ENCODE data around the gene MTHFD1.
A peak's percentile ranks its signal among the peaks of the same experiment; 100 is the strongest.

MTHFD1 gene

GRCh38 chr14:64454671-64455070 lies 66.5 kb downstream of the MTHFD1 start:
- DNase-seq, result no peak

GRCh38 chr14:64459405-64460136 lies 71.4 kb downstream of the MTHFD1 start:
- no peak for DNase-seq

GRCh38 chr14:64461221-64461620 lies 73.1 kb downstream of the MTHFD1 start:
- DNase-seq, result no peak

- no peak for DNase-seq
These were observed 75.0 kb downstream of the MTHFD1 start for GRCh38 chr14:64463195-64463594.

- DNase-seq, result no peak
These were observed 75.7 kb downstream of the MTHFD1 start for GRCh38 chr14:64463873-64464272.

GRCh38 chr14:64464651-64465050 lies 76.5 kb downstream of the MTHFD1 start:
- DNase-seq, result peak; percentile 73

GRCh38 chr14:64465191-64465822 lies 77.2 kb downstream of the MTHFD1 start, which contains the start of gene AKAP5:
Gene AKAP5 (plus strand): TSS chr14:64465499. CDS start chr14:64468395, 2,896 bp downstream.
- peak; percentile 83 for DNase-seq

GRCh38 chr14:64465831-64466554 lies 77.8 kb downstream of the MTHFD1 start:
- peak; percentile 41 for DNase-seq

- DNase-seq, result no peak
These were observed 78.9 kb downstream of the MTHFD1 start for GRCh38 chr14:64467101-64467500.

GRCh38 chr14:64467566-64467965 lies 79.4 kb downstream of the MTHFD1 start:
- DNase-seq, result no peak

- DNase-seq, result no peak
These were observed 80.3 kb downstream of the MTHFD1 start for GRCh38 chr14:64468451-64468850.

- no peak for DNase-seq
These were observed 85.9 kb downstream of the MTHFD1 start for GRCh38 chr14:64474041-64474440.

GRCh38 chr14:64474698-64475097 lies 86.5 kb downstream of the MTHFD1 start:
- no peak for DNase-seq

GRCh38 chr14:64475585-64476273 lies 87.6 kb downstream of the MTHFD1 start:
- no peak for DNase-seq

GRCh38 chr14:64476438-64476837 lies 88.3 kb downstream of the MTHFD1 start:
- no peak for DNase-seq

GRCh38 chr14:64478634-64479250 lies 90.6 kb downstream of the MTHFD1 start:
- no peak for DNase-seq

- no peak for DNase-seq
These were observed 100.5 kb downstream of the MTHFD1 start for GRCh38 chr14:64488590-64489099.

GRCh38 chr14:64491637-64492036 lies 103.5 kb downstream of the MTHFD1 start:
- no peak for DNase-seq

GRCh38 chr14:64493455-64493854 lies 105.3 kb downstream of the MTHFD1 start:
- no peak for DNase-seq

GRCh38 chr14:64495252-64495651 lies 107.1 kb downstream of the MTHFD1 start:
- no peak for DNase-seq

- no peak for DNase-seq
These were observed 108.6 kb downstream of the MTHFD1 start for GRCh38 chr14:64496764-64497163.

- DNase-seq, result no peak
These were observed 111.9 kb downstream of the MTHFD1 start for GRCh38 chr14:64500088-64500487.

Data from NCI-H510A treated with DMSO at 0.1 percent for 48 hours (cell line).